ENCODE measurements around the gene CCDC141. TPM values are rescaled to one million over a fixed set of nuclear protein-coding genes. Genes with fewer than 3 reads are reported as not detected.

CCDC141 gene
- total and polyA plus RNA-seq, 8 donors = 0.66 to 11.3 (median 5.4) TPM

DNA sequence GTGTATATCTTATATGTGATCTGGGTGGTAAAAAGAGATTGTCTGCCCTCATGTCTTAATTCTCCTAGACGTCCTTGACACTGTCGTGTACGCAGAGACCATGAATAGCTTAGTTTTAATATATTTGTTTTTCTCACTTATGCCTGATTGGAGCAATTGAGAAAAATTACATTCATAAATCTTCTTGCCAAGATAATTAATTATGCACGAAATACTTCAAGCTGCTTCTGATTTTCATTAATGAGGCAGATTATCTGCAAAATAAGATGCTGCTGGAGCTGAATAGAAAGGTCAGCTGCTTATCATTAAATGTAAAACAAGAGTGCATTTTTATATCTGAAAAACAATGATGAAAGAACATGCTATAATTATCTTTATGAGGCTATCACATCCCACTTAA, 95.9 kb downstream of the CCDC141 start:
- no peaks in the 10 kb centered on the region for H3K9me3 ChIP-seq
- no peak for FAIRE-seq
- ATAC-seq = no peak
- no peak overlapping the region for H3K27ac ChIP-seq
- no peak for DNase-seq
- H3K27me3 ChIP-seq = no peaks in the 10 kb centered on the region
- 70 to 78% methylated on average over 4 of the region's 4 CpGs for WGBS, 2 donors
- no peaks in the 10 kb centered on the region for H3K4me1 ChIP-seq
- no peaks in the 10 kb centered on the region for H3K36me3 ChIP-seq
- TF ChIP-seq, protein P1, sequence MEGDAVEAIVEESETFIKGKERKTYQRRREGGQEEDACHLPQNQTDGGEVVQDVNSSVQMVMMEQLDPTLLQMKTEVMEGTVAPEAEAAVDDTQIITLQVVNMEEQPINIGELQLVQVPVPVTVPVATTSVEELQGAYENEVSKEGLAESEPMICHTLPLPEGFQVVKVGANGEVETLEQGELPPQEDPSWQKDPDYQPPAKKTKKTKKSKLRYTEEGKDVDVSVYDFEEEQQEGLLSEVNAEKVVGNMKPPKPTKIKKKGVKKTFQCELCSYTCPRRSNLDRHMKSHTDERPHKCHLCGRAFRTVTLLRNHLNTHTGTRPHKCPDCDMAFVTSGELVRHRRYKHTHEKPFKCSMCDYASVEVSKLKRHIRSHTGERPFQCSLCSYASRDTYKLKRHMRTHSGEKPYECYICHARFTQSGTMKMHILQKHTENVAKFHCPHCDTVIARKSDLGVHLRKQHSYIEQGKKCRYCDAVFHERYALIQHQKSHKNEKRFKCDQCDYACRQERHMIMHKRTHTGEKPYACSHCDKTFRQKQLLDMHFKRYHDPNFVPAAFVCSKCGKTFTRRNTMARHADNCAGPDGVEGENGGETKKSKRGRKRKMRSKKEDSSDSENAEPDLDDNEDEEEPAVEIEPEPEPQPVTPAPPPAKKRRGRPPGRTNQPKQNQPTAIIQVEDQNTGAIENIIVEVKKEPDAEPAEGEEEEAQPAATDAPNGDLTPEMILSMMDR (IDR thresholded peaks at IDR 0.05) = no peak
- intact Hi-C loops (cut with DNase I) = no loop called here
- H3K4me3 ChIP-seq = no peak overlapping the region

DNA sequence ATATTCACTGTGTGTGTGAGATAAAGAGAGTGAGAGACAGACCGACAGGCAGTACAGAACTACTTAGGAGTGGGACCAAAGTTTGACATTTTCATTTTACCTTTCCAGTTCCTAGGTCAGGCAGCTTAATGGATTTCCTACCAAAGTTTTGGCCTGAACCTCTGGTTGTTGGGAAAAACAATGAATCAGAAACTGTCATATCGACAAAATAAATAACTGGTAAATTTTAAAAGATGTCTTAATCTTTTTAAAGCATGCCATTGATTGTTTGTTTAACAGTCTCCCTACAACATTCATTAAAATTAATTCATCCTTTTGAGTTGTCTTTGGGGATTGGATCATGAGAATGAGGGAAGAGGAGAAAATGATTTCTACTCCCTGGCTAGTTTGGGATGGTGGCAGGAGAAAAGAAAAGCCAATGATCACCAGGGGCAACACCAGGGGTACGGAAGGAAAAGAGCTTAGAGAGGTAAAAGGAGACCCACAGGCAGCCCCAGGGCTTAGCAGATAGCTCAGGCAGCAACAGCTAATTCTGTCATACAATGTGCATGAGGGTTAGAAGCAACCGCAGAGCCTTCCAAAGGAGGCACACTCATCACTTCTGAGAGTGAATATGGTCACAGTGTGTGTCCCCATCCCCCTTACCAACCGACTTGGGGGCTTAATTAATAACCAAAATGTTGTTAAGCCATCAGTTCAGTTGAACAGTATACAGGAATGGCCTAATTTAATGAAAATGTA, 98.5 kb downstream of the CCDC141 start:
- Histone ChIP-seq H3K4me3 (no peak overlapping the region), H3K27ac (no peak overlapping the region), H3K27me3 (no peaks in the 10 kb centered on the region), H3K9me3 (no peaks in the 10 kb centered on the region), H3K36me3 (no peaks in the 10 kb centered on the region), H3K4me1 (no peaks in the 10 kb centered on the region)
- no peak for ATAC-seq
- TF ChIP-seq, protein P1 (IDR thresholded peaks at IDR 0.05) = no peak
- intact Hi-C loops (cut with DNase I) = no loop called here
- FAIRE-seq = no peak
- WGBS, 2 donors = 83 to 88% methylated on average over 5 of the region's 5 CpGs
- DNase-seq = no peak

DNA sequence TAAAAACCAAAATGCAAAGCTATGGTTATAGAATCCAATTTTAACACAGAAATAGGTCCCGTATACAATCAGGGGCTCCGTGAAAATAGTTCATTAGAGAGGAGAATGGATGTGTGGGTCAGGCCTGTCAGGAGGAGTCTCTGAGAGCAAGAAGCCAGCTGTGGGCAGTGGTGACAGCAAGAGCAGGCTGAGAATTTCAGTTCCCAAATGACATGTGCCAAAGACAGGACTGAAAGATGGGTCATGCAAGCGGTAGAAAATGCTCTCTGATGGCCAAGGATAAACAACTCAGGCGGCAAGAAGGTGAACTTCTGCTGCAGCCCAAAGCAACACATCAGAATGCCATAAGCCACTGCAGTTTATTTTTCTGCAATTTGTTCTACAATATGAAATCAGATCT, 100.4 kb downstream of the CCDC141 start:
- Histone ChIP-seq H3K27ac (no peak overlapping the region), H3K4me3 (no peak overlapping the region), H3K36me3 (no peaks in the 10 kb centered on the region), H3K27me3 (no peaks in the 10 kb centered on the region), H3K4me1 (no peaks in the 10 kb centered on the region), H3K9me3 (no peaks in the 10 kb centered on the region)
- DNase-seq (no peak), ATAC-seq (no peak), FAIRE-seq (no peak)
- intact Hi-C loops (cut with DNase I) = no loop called here
- TF ChIP-seq, protein P1 (IDR thresholded peaks at IDR 0.05) = no peak
- WGBS, 2 donors = 85 to 87% methylated on average over 4 of the region's 4 CpGs

DNA sequence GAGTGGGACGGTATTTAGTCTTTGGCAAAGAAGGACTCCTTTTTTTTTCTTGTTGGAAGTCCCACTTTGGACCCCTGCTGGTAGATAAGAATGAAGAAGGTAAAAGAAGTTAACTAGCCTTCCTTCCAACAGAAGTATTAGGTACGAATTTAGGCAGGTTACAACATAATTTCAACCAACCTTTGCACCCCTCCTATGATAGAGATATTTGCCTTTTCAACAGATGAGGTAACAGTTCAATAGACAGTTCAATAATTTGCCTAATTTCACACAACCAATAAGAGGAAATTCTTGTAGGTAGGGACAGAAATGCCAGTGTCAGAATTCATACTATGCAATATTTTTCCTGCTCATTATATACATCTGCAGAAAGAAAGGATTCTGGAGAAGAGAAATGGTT, 100.8 kb downstream of the CCDC141 start:
- Histone ChIP-seq H3K27ac (no peak overlapping the region), H3K4me1 (no peaks in the 10 kb centered on the region), H3K9me3 (no peaks in the 10 kb centered on the region), H3K4me3 (no peak overlapping the region), H3K27me3 (no peaks in the 10 kb centered on the region), H3K36me3 (no peaks in the 10 kb centered on the region)
- FAIRE-seq (no peak), DNase-seq (no peak), ATAC-seq (no peak)
- 72 to 77% methylated on average over 2 of the region's 2 CpGs for WGBS, 2 donors
- TF ChIP-seq, protein P1 (IDR thresholded peaks at IDR 0.05) = no peak
- intact Hi-C loops (cut with DNase I) = no loop called here

DNA sequence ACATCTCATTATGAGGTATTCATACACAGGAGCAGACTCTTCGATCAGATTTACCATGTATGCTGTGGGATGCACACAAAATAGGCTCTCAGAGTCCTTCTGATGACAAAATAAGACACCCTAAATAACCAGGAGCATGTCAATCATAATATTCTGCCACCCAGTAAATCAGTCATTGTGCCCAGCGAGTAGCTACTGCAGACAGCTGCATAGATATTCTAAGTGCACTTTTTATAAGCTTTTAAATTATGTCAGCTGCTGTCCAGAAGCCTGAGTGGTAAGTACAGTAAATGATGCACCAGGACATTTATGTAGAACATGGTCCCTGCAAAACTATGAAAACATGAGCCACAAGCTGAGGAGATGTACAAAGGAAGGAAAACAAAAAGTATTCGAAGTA, 102.9 kb downstream of the CCDC141 start:
- Histone ChIP-seq H3K4me3 (no peak overlapping the region), H3K27ac (no peak overlapping the region), H3K9me3 (no peaks in the 10 kb centered on the region), H3K4me1 (no peaks in the 10 kb centered on the region), H3K27me3 (no peaks in the 10 kb centered on the region), H3K36me3 (no peaks in the 10 kb centered on the region)
- no peak for ATAC-seq
- FAIRE-seq = no peak
- TF ChIP-seq, protein P1 (IDR thresholded peaks at IDR 0.05) = no peak
- 78 to 88% methylated on average over 3 of the region's 3 CpGs for WGBS, 2 donors
- DNase-seq = no peak
- intact Hi-C loops (cut with DNase I) = no loop called here
